ENCODE data around the gene BBC3. TPM values are rescaled to one million over a fixed set of nuclear protein-coding genes. Genes with fewer than 3 reads are reported as not detected.

The BBC3 gene
- total and polyA plus RNA-seq, 2 experiments from 2014 or later, result 23.4 to 31.9 TPM

DNA sequence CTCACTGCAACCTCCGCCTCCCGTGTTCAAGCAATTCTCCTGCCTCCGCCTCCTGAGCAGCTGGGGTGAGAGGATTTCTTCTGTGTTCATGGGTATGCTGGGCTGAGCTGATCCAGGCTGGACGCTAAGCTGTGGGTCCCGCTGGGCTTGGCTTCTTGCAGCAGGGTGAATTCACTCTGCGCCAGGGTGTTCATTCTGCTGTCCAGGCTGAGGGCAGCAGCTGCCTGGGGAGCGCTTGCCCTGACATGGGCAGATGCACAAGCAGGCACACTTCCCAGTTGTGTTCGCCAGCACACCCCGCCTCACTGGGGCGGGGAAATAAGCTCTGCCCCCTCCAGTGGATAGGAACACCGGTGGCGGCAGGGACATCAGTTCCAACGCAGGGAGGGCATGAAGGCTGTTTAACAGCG is 36.4 kb upstream of the BBC3 start:
- no peak overlapping the region for H3K27ac Mint-ChIP-seq
- peaks cover 7% of the 10 kb centered on the region; the same call in 1 of the 2 replicates for H3K4me1 ChIP-seq (ENCODE audit: insufficient read depth)
- peaks cover 8% of the 10 kb centered on the region; the same call in 1 of the 2 replicates for H3F3A ChIP-seq (replicated peaks; ENCODE audit: low read depth)
- H3K4me1 Mint-ChIP-seq, result peaks cover 13% of the 10 kb centered on the region
- no peaks in the 10 kb centered on the region; the same call in 1 of the 2 replicates for H3K36me3 ChIP-seq (ENCODE audit: insufficient read depth)
- DNase-seq (ENCODE audit: low spot score) (no peak), ATAC-seq (no peak)
- H4K20me1 ChIP-seq (replicated peaks; ENCODE audit: insufficient read depth), result peaks cover 3% of the 10 kb centered on the region
- H3K27ac ChIP-seq (ENCODE audit: low read depth), result no peak overlapping the region
- H3K36me3 Mint-ChIP-seq (ENCODE audit: low read depth), result peaks cover 60% of the 10 kb centered on the region
- no peak overlapping the region for H2AFZ ChIP-seq
- no peaks in the 10 kb centered on the region for H3K27me3 ChIP-seq (ENCODE audit: insufficient read depth)
- H3K4me2 ChIP-seq, result no peak overlapping the region
- no peaks in the 10 kb centered on the region for H3K9me2 ChIP-seq (ENCODE audit: insufficient read depth)
- H3K79me2 ChIP-seq (replicated peaks; ENCODE audit: insufficient read depth), result no peaks in the 10 kb centered on the region
- no peaks in the 10 kb centered on the region; the same call in 2 of the 3 replicates for H3K9me3 Mint-ChIP-seq
- H3K4me3 ChIP-seq, result no peak overlapping the region
- peaks cover 18% of the 10 kb centered on the region for H3K27me3 Mint-ChIP-seq (ENCODE audit: insufficient read depth, low read depth, poor library complexity)
- TF ChIP-seq, protein P1, sequence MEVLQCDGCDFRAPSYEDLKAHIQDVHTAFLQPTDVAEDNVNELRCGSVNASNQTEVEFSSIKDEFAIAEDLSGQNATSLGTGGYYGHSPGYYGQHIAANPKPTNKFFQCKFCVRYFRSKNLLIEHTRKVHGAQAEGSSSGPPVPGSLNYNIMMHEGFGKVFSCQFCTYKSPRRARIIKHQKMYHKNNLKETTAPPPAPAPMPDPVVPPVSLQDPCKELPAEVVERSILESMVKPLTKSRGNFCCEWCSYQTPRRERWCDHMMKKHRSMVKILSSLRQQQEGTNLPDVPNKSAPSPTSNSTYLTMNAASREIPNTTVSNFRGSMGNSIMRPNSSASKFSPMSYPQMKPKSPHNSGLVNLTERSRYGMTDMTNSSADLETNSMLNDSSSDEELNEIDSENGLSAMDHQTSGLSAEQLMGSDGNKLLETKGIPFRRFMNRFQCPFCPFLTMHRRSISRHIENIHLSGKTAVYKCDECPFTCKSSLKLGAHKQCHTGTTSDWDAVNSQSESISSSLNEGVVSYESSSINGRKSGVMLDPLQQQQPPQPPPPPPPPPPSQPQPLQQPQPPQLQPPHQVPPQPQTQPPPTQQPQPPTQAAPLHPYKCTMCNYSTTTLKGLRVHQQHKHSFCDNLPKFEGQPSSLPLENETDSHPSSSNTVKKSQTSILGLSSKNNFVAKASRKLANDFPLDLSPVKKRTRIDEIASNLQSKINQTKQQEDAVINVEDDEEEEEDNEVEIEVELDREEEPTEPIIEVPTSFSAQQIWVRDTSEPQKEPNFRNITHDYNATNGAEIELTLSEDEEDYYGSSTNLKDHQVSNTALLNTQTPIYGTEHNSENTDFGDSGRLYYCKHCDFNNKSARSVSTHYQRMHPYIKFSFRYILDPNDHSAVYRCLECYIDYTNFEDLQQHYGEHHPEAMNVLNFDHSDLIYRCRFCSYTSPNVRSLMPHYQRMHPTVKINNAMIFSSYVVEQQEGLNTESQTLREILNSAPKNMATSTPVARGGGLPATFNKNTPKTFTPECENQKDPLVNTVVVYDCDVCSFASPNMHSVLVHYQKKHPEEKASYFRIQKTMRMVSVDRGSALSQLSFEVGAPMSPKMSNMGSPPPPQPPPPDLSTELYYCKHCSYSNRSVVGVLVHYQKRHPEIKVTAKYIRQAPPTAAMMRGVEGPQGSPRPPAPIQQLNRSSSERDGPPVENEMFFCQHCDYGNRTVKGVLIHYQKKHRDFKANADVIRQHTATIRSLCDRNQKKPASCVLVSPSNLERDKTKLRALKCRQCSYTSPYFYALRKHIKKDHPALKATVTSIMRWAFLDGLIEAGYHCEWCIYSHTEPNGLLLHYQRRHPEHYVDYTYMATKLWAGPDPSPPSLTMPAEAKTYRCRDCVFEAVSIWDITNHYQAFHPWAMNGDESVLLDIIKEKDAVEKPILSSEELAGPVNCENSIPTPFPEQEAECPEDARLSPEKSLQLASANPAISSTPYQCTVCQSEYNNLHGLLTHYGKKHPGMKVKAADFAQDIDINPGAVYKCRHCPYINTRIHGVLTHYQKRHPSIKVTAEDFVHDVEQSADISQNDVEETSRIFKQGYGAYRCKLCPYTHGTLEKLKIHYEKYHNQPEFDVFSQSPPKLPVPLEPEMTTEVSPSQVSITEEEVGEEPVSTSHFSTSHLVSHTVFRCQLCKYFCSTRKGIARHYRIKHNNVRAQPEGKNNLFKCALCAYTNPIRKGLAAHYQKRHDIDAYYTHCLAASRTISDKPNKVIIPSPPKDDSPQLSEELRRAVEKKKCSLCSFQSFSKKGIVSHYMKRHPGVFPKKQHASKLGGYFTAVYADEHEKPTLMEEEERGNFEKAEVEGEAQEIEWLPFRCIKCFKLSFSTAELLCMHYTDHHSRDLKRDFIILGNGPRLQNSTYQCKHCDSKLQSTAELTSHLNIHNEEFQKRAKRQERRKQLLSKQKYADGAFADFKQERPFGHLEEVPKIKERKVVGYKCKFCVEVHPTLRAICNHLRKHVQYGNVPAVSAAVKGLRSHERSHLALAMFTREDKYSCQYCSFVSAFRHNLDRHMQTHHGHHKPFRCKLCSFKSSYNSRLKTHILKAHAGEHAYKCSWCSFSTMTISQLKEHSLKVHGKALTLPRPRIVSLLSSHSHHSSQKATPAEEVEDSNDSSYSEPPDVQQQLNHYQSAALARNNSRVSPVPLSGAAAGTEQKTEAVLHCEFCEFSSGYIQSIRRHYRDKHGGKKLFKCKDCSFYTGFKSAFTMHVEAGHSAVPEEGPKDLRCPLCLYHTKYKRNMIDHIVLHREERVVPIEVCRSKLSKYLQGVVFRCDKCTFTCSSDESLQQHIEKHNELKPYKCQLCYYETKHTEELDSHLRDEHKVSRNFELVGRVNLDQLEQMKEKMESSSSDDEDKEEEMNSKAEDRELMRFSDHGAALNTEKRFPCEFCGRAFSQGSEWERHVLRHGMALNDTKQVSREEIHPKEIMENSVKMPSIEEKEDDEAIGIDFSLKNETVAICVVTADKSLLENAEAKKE (CRISPR knock-in tag; IDR thresholded peaks at IDR 0.05), result no peak
- TF ChIP-seq STAT1 (IDR thresholded peaks at IDR 0.05; ENCODE audit: unreplicated experiment), result no peak
- TF ChIP-seq ZNF331 (CRISPR knock-in tag; IDR thresholded peaks at IDR 0.05; ENCODE audit: low read depth), result no peak
- TF ChIP-seq POLR2AphosphoS5 (IDR thresholded peaks at IDR 0.05; ENCODE audit: low read depth), result no peak
- TF ChIP-seq, protein P2, sequence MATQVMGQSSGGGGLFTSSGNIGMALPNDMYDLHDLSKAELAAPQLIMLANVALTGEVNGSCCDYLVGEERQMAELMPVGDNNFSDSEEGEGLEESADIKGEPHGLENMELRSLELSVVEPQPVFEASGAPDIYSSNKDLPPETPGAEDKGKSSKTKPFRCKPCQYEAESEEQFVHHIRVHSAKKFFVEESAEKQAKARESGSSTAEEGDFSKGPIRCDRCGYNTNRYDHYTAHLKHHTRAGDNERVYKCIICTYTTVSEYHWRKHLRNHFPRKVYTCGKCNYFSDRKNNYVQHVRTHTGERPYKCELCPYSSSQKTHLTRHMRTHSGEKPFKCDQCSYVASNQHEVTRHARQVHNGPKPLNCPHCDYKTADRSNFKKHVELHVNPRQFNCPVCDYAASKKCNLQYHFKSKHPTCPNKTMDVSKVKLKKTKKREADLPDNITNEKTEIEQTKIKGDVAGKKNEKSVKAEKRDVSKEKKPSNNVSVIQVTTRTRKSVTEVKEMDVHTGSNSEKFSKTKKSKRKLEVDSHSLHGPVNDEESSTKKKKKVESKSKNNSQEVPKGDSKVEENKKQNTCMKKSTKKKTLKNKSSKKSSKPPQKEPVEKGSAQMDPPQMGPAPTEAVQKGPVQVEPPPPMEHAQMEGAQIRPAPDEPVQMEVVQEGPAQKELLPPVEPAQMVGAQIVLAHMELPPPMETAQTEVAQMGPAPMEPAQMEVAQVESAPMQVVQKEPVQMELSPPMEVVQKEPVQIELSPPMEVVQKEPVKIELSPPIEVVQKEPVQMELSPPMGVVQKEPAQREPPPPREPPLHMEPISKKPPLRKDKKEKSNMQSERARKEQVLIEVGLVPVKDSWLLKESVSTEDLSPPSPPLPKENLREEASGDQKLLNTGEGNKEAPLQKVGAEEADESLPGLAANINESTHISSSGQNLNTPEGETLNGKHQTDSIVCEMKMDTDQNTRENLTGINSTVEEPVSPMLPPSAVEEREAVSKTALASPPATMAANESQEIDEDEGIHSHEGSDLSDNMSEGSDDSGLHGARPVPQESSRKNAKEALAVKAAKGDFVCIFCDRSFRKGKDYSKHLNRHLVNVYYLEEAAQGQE (IDR thresholded peaks at IDR 0.05; ENCODE audit: unreplicated experiment), result no peak
- TF ChIP-seq, protein P3, sequence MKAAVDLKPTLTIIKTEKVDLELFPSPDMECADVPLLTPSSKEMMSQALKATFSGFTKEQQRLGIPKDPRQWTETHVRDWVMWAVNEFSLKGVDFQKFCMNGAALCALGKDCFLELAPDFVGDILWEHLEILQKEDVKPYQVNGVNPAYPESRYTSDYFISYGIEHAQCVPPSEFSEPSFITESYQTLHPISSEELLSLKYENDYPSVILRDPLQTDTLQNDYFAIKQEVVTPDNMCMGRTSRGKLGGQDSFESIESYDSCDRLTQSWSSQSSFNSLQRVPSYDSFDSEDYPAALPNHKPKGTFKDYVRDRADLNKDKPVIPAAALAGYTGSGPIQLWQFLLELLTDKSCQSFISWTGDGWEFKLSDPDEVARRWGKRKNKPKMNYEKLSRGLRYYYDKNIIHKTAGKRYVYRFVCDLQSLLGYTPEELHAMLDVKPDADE (IDR thresholded peaks at IDR 0.05), result no peak
- TF ChIP-seq EZH2 (IDR thresholded peaks at IDR 0.05; ENCODE audit: low read depth, unreplicated experiment), result no peak
- TF ChIP-seq CREB1 (CRISPR knock-in tag; IDR thresholded peaks at IDR 0.05; ENCODE audit: low read depth), result no peak
- TF ChIP-seq ZNF114 (CRISPR knock-in tag; IDR thresholded peaks at IDR 0.05), result no peak
- TF ChIP-seq NANOG (IDR thresholded peaks at IDR 0.05; ENCODE audit: borderline replicate concordance), result no peak
- TF ChIP-seq, protein P4, sequence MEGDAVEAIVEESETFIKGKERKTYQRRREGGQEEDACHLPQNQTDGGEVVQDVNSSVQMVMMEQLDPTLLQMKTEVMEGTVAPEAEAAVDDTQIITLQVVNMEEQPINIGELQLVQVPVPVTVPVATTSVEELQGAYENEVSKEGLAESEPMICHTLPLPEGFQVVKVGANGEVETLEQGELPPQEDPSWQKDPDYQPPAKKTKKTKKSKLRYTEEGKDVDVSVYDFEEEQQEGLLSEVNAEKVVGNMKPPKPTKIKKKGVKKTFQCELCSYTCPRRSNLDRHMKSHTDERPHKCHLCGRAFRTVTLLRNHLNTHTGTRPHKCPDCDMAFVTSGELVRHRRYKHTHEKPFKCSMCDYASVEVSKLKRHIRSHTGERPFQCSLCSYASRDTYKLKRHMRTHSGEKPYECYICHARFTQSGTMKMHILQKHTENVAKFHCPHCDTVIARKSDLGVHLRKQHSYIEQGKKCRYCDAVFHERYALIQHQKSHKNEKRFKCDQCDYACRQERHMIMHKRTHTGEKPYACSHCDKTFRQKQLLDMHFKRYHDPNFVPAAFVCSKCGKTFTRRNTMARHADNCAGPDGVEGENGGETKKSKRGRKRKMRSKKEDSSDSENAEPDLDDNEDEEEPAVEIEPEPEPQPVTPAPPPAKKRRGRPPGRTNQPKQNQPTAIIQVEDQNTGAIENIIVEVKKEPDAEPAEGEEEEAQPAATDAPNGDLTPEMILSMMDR (conservative IDR thresholded peaks at IDR 0.05; ENCODE audit: low read depth in 2 of 2), result no peak
- no peak for TF ChIP-seq EZH2phosphoT487 (IDR thresholded peaks at IDR 0.05; ENCODE audit: unreplicated experiment)
- no peak for TF ChIP-seq JUNB (IDR thresholded peaks at IDR 0.05; ENCODE audit: unreplicated experiment)
- H3K4me3 Mint-ChIP-seq, result no peak overlapping the region

Data from GM23338 (cell line).